Measurements from ENCODE around the gene ASPM.
"Not testable (repeated sequence)": the region's sequence is repeated elsewhere in the genome, so short reads cannot be mapped to it uniquely, and the experiment has no call there.

ASPM gene

GRCh38 chr1:197145446-197146024, 934 bp downstream of the ASPM start:
- no peak for DNase-seq (ENCODE audit: low read depth in 2 of 2)

GRCh38 chr1:197144570-197145325, 1.7 kb downstream of the ASPM start:
- DNase-seq (ENCODE audit: low read depth in 2 of 2): no peak

- no peak for DNase-seq (ENCODE audit: low read depth in 2 of 2)
Observed at GRCh38 chr1:197143276-197143675, 3.2 kb downstream of the ASPM start.

GRCh38 chr1:197141575-197141974, 4.9 kb downstream of the ASPM start:
- no peak for DNase-seq (ENCODE audit: low read depth in 2 of 2)

GRCh38 chr1:197140121-197140520, 6.3 kb downstream of the ASPM start:
- no peak for DNase-seq (ENCODE audit: low read depth in 2 of 2)

- no peak for DNase-seq (ENCODE audit: low read depth in 2 of 2)
Observed at GRCh38 chr1:197139169-197139568, 7.3 kb downstream of the ASPM start.

GRCh38 chr1:197137322-197137721, 9.1 kb downstream of the ASPM start:
- DNase-seq (ENCODE audit: low read depth in 2 of 2): no peak

- DNase-seq (ENCODE audit: low read depth in 2 of 2): no peak
Observed at GRCh38 chr1:197130677-197131304, 15.7 kb downstream of the ASPM start.

- DNase-seq (ENCODE audit: low read depth in 2 of 2): no peak
Observed at GRCh38 chr1:197129698-197130097, 16.8 kb downstream of the ASPM start.

GRCh38 chr1:197127246-197127912, 19.1 kb downstream of the ASPM start:
- DNase-seq (ENCODE audit: low read depth in 2 of 2): no peak

GRCh38 chr1:197126691-197127090, 19.8 kb downstream of the ASPM start:
- DNase-seq (ENCODE audit: low read depth in 2 of 2): no peak

- DNase-seq (ENCODE audit: low read depth in 2 of 2): no peak
Observed at GRCh38 chr1:197124376-197124775, 22.1 kb downstream of the ASPM start.

- DNase-seq (ENCODE audit: low read depth in 2 of 2): no peak
Observed at GRCh38 chr1:197116156-197116555, 30.3 kb downstream of the ASPM start.

GRCh38 chr1:197106869-197107268, 39.6 kb downstream of the ASPM start:
- DNase-seq (ENCODE audit: low read depth in 2 of 2): no peak

- DNase-seq (ENCODE audit: low read depth in 2 of 2): no peak
Observed at GRCh38 chr1:197103300-197103699, 43.2 kb downstream of the ASPM start.

GRCh38 chr1:197101978-197102377, 44.5 kb downstream of the ASPM start:
- DNase-seq (ENCODE audit: low read depth in 2 of 2): no peak

GRCh38 chr1:197100677-197101076, 45.8 kb downstream of the ASPM start:
- DNase-seq (ENCODE audit: low read depth in 2 of 2): no peak

GRCh38 chr1:197099444-197099843, 47.0 kb downstream of the ASPM start:
- no peak for DNase-seq (ENCODE audit: low read depth in 2 of 2)

- not testable (repeated sequence) for DNase-seq (ENCODE audit: low read depth in 2 of 2)
Observed at GRCh38 chr1:197096971-197097370, 49.5 kb downstream of the ASPM start.

GRCh38 chr1:197096137-197096536, 50.3 kb downstream of the ASPM start:
- DNase-seq (ENCODE audit: low read depth in 2 of 2): no peak

GRCh38 chr1:197093226-197093885, 53.1 kb downstream of the ASPM start:
- DNase-seq (ENCODE audit: low read depth in 2 of 2): no peak

- no peak for DNase-seq (ENCODE audit: low read depth in 2 of 2)
Observed at GRCh38 chr1:197092491-197093023, 53.9 kb downstream of the ASPM start.

Data from stimulated activated CD4-positive, alpha-beta T cell treated with anti-CD3 and anti-CD28 coated beads, Interleukin-4, amount 100 ng/mL, for 48 hours (primary cell).